HUES64 (cell line): ENCODE results near the gene FOXB1.

Experiments
- H3K27ac ChIP-seq: 2 replicates; pipeline ENCODE4 v1.7.0; 2013; ENCODE audit warnings: low read depth, low read length, inconsistent platforms
- H3K27me3 ChIP-seq: 2 replicates; pipeline ENCODE4 v1.6.1; 2013; ENCODE audit warnings: mild to moderate bottlenecking, low read length; ENCODE audit not compliant: insufficient read depth
- H3K36me3 ChIP-seq: 2 replicates; pipeline ENCODE4 v1.6.1; 2013; ENCODE audit warnings: mild to moderate bottlenecking, low read length; ENCODE audit not compliant: insufficient read depth
- H3K4me1 ChIP-seq: 2 replicates; pipeline ENCODE4 v1.6.1; 2013; ENCODE audit warnings: mild to moderate bottlenecking, low read length, moderate library complexity; ENCODE audit not compliant: insufficient read depth
- H3K4me3 ChIP-seq: 2 replicates; pipeline ENCODE4 v1.5.1; 2013; ENCODE audit warnings: mild to moderate bottlenecking, low read length, moderate library complexity
- H3K9ac ChIP-seq: 2 replicates; pipeline ENCODE4 v1.6.1; 2013; ENCODE audit warnings: mild to moderate bottlenecking, low read depth, low read length
- H3K9me3 ChIP-seq: 2 replicates; pipeline ENCODE4 v1.6.1; 2013; ENCODE audit warnings: low read depth, low read length; ENCODE audit not compliant: insufficient read depth
- WGBS: fragments of 150-250, 120-280 bp; methylation state at CpG from one replicate; pipeline ENCODE4 v1.1.7; 2013; ENCODE audit warnings: missing lambda C conversion rate; 5-methylcytosine and 5-hydroxymethylcytosine counted together

Gene FOXB1

DNA sequence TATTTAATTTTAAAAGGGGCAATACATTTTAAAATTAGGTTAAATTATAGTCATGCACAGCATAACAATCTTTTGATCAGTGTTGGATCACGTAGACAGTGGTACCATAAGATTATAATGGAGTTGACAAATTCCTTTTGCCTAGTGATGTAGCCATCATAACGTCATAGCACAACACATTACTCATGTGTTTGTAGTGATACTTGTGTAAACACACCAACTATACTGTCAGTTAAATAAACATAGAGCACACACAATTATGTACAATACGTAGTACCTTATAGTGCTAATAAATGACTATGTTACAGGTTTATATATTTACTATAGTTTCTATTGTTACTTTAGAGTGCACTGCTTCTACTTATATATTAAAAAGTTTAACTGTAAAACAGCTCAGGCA lies 31.2 kb downstream of the FOXB1 start:
- H3K27me3 ChIP-seq = no peaks in the 10 kb centered on the region
- no peaks in the 10 kb centered on the region for H3K36me3 ChIP-seq
- H3K9ac ChIP-seq = no peak overlapping the region
- WGBS = 100% methylated on average over 2 of the region's 3 CpGs
- no peaks in the 10 kb centered on the region for H3K9me3 ChIP-seq
- no peak overlapping the region for H3K27ac ChIP-seq
- H3K4me3 ChIP-seq = no peak overlapping the region
- peaks cover 19% of the 10 kb centered on the region for H3K4me1 ChIP-seq

DNA sequence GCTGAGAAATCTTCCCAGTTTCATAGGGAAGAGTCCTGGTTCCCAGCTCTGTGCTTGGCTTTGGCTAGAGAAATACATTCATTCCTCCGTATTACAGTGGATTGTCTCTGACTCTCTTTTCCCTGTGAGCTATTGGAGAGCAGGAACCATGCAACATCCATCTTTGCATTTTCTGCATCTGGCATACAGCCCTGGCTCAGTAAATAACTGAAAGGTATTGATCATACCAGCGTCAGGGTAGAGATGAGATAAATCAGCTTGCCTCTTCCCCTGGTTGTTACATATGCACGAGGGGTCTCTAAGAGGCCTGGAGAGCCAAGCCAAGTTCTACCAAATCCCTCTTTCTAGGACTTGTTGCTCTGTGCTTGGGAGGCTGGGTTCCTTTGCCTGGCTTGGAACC lies 35.2 kb downstream of the FOXB1 start:
- no peak overlapping the region for H3K27ac ChIP-seq
- peaks cover 48% of the 10 kb centered on the region for H3K4me1 ChIP-seq
- no peaks in the 10 kb centered on the region for H3K9me3 ChIP-seq
- no peak overlapping the region for H3K9ac ChIP-seq
- no peaks in the 10 kb centered on the region for H3K36me3 ChIP-seq
- H3K27me3 ChIP-seq = no peaks in the 10 kb centered on the region
- WGBS = 81% methylated on average over 3 of the region's 3 CpGs
- no peak overlapping the region for H3K4me3 ChIP-seq

DNA sequence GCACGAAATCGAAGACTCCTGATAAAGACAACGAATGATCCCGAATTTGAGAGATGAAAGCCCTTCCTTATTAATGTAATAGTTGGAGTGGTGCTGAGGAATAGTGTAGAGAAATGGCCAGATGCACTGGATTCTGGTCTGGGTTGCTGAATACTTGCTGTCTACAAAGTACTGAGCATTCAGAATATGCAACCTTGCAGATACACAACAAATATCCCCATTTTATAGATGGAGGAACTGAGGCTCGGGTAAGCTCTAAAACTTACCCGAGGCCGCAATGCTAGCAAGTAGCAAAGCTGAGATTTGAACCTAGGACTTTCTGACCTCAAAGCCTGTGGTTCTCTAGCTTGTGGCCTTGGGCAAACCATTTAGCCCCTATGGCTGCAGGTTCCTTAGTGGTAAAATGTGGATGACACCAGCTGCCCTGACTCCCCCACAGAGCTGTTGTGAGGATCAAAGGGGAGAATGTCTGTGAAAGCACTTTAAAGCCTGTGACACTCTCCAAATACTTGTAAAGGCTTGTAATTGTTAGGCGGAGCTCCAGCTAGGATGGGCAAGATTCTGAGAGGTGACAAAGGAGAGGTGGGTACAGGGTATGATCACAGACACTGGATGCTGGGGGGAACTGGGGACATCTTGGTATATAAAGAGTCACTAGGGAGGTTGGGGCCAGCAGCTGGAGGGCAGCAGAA lies 39.8 kb downstream of the FOXB1 start:
- H3K27me3 ChIP-seq = no peaks in the 10 kb centered on the region
- WGBS = 84% methylated on average over 8 of the region's 8 CpGs
- H3K9me3 ChIP-seq = no peaks in the 10 kb centered on the region
- H3K27ac ChIP-seq = peak overlapping the region; percentile 15; the same call in 1 of the 2 replicates
- H3K4me3 ChIP-seq = no peak overlapping the region
- H3K36me3 ChIP-seq = no peaks in the 10 kb centered on the region
- no peak overlapping the region for H3K9ac ChIP-seq
- peaks cover 44% of the 10 kb centered on the region for H3K4me1 ChIP-seq

DNA sequence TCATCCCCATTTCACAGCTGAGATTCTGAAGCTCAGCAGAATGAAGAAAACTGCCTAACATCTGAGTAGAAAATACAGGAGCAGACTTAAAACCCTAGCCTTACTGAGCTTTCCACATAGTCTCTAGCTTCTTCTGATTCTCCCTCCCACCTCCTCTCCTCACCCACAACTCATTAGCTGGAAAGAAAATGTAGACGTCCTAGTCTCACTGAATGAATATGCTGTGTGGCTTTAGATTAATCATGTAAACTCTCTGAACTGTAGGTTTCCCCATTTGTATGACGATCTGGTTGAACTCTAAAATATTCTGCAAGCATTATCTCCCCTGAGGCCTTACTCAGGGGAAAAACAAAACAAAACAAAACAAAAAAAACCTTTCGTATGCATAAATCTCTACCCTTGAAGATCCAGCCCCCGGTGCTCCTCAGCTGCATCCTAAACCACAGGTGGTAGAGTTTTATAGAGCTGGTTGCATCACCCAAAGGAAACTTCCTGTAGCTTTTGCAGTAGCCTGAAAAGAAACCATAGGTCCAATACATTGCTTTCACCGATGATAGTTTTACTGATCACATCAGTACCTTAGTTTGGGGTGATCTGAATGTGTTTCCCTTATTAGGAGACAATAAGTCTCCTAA lies 40.6 kb downstream of the FOXB1 start:
- no peak overlapping the region for H3K9ac ChIP-seq
- H3K27me3 ChIP-seq = no peaks in the 10 kb centered on the region
- H3K36me3 ChIP-seq = no peaks in the 10 kb centered on the region
- H3K27ac ChIP-seq = peak overlapping the region; percentile 15; the same call in 1 of the 2 replicates
- peaks cover 40% of the 10 kb centered on the region for H3K4me1 ChIP-seq
- WGBS = 36% methylated on average over 5 of the region's 5 CpGs
- peaks cover 5% of the 10 kb centered on the region for H3K9me3 ChIP-seq
- no peak overlapping the region for H3K4me3 ChIP-seq

DNA sequence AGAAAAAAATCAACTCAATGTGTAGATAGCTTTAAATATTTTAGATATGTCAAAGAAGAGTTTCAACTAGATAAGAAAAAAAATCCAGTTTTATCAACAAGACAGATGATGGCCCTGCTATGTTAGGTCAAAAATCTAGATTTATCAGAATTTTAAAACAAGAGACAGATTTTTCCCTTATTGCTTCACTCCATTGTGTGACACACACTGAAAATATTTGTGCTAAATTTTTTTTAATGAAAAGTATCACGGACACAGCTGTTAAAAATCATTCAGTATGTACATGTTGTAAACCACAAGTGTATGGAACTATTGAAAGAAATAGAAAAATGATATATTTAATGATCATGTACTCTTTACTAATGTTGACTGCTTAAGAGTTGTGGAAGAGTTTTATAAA lies 43.6 kb downstream of the FOXB1 start:
- 100% methylated on average over 1 of the region's 1 CpG for WGBS

DNA sequence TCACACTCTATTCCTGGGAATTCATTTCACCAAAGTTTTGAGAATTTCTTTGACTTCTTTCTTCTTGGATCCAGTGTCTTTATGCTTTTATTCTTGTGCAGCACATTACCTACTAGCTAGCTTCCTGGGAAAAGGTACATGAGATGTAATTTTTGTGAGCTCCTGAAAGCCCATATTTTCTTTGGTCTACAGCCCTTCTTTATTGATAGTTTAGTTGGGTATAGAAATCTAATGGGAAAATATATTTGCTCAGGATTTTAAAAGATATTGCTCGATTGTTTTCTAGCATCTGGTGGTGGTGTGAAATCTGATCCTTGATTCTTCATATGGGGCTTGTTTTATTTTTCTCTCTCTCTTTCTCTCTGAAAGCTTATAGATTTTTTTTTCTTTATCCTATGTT lies 45.8 kb downstream of the FOXB1 start:
- peaks cover 2% of the 10 kb centered on the region; the same call in 1 of the 2 replicates for H3K4me1 ChIP-seq
- peaks cover 15% of the 10 kb centered on the region for H3K9me3 ChIP-seq
- H3K9ac ChIP-seq = no peak overlapping the region
- no peaks in the 10 kb centered on the region for H3K36me3 ChIP-seq
- H3K27me3 ChIP-seq = no peaks in the 10 kb centered on the region
- 100% methylated on average over 1 of the region's 1 CpG for WGBS
- H3K27ac ChIP-seq = no peak overlapping the region
- no peak overlapping the region for H3K4me3 ChIP-seq

More for the DNA sequence above, 43.6 kb downstream of the FOXB1 start:
- peaks cover 15% of the 10 kb centered on the region for H3K9me3 ChIP-seq
- no peak overlapping the region for H3K27ac ChIP-seq
- peaks cover 15% of the 10 kb centered on the region for H3K4me1 ChIP-seq
- no peak overlapping the region for H3K4me3 ChIP-seq
- no peaks in the 10 kb centered on the region for H3K27me3 ChIP-seq
- no peaks in the 10 kb centered on the region for H3K36me3 ChIP-seq
- H3K9ac ChIP-seq = no peak overlapping the region

DNA sequence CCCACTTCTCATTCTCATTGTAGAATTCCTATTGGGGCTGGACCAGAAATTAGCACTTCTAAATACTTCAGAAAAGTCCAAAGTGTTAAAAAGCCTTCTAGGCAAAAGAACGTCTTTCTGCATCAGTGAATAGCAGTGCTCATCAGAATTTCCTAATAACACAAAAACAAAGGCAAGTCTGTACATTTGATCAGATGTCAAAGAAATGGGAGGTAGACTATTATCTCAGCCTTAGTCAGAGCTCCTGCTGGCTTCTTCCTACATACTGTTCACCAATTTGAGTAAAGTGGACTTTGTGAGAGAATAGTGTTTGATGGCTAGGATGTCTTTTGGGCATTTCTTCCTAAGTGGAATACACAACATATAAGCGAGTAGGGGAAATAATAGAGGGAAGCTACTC lies 48.7 kb downstream of the FOXB1 start:
- no peak overlapping the region for H3K4me3 ChIP-seq
- H3K9me3 ChIP-seq = peaks cover 15% of the 10 kb centered on the region
- H3K9ac ChIP-seq = no peak overlapping the region
- no peaks in the 10 kb centered on the region for H3K36me3 ChIP-seq
- WGBS = 93% methylated on average over 2 of the region's 2 CpGs
- no peaks in the 10 kb centered on the region for H3K4me1 ChIP-seq
- no peaks in the 10 kb centered on the region for H3K27me3 ChIP-seq
- no peak overlapping the region for H3K27ac ChIP-seq

DNA sequence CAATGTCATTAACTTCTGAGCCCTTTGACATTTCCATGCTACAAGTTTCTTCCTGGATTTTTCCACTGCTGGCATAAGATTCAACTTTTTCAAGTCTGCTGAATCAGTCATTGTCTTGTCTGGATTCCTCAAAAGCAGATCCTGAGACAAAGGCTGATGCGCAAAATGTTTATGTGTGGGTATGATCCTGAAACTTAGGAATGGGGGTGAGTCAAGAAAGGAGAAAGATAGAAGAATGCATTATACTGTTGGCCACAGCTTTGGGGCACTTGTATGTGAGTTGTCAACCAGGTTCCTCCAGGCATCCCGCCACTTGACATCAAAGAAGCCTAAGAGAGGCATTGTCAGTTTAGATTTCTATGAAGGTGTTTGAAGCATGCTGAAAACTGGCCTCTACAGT lies 50.4 kb downstream of the FOXB1 start:
- Histone ChIP-seq H3K9ac (no peak overlapping the region), H3K9me3 (peaks cover 12% of the 10 kb centered on the region), H3K4me3 (no peak overlapping the region), H3K27me3 (no peaks in the 10 kb centered on the region), H3K4me1 (no peaks in the 10 kb centered on the region), H3K36me3 (no peaks in the 10 kb centered on the region), H3K27ac (no peak overlapping the region)
- WGBS = 97% methylated on average over 2 of the region's 2 CpGs
